GM20000 (cell line): ENCODE results near the gene SEMA5A.

Source experiments
- DNase-seq: peaks from one replicate; pipeline ENCODE4 v3.0.0; 2012; ENCODE audit warnings: low spot score
- TF ChIP-seq, protein P1 (sequence below): IDR thresholded peaks from 2 replicates; pipeline ENCODE4 v1.5.1; 2012; ENCODE audit warnings: mild to moderate bottlenecking, control low read depth; ENCODE audit errors: extremely low read depth, missing control alignments

SEMA5A gene

DNA sequence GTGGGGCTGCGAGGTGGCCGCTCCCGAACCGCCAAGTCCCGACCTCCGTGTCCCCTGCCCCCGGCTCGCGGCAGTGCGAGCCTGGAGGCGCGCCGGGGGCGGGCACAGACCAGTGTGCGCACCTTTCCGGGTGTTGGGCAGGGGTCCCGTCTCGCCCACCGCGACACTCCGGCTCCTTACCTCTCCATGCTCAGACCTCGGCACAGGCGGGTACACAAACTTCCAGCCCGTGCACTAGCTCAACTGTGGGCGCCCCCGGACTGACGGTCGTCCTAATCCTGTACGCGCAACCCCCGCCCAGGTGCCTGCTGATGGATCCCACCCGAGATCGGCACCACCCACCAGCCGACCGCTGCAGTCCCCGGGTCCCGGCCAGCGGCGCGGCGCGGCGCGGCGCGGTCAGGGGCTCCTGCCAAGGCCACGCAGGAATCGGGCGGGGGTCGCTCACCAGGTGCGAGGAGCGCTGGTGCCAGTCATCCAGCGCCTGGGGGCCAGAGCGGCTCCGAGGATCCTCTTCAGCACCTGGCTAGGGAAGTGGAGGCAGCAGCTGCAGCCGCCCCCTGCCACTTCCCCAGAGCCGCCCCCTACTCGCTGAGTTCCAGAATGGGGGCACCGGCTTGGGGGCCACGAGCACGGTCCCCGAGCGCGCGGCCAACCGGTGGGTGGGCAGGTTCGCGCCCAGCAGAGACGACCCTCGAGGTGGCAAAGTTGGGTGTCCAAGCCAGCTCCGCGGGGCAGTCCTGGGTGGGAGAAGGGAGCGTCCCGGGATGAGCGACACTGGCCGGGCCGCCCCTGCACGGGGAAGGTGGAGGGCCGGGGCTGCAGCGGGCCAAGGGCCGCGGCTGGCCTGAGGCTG is 511 bp downstream of the SEMA5A start:
- DNase-seq, result peak; percentile 24
- TF ChIP-seq, protein P1, sequence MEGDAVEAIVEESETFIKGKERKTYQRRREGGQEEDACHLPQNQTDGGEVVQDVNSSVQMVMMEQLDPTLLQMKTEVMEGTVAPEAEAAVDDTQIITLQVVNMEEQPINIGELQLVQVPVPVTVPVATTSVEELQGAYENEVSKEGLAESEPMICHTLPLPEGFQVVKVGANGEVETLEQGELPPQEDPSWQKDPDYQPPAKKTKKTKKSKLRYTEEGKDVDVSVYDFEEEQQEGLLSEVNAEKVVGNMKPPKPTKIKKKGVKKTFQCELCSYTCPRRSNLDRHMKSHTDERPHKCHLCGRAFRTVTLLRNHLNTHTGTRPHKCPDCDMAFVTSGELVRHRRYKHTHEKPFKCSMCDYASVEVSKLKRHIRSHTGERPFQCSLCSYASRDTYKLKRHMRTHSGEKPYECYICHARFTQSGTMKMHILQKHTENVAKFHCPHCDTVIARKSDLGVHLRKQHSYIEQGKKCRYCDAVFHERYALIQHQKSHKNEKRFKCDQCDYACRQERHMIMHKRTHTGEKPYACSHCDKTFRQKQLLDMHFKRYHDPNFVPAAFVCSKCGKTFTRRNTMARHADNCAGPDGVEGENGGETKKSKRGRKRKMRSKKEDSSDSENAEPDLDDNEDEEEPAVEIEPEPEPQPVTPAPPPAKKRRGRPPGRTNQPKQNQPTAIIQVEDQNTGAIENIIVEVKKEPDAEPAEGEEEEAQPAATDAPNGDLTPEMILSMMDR, result no peak

DNA sequence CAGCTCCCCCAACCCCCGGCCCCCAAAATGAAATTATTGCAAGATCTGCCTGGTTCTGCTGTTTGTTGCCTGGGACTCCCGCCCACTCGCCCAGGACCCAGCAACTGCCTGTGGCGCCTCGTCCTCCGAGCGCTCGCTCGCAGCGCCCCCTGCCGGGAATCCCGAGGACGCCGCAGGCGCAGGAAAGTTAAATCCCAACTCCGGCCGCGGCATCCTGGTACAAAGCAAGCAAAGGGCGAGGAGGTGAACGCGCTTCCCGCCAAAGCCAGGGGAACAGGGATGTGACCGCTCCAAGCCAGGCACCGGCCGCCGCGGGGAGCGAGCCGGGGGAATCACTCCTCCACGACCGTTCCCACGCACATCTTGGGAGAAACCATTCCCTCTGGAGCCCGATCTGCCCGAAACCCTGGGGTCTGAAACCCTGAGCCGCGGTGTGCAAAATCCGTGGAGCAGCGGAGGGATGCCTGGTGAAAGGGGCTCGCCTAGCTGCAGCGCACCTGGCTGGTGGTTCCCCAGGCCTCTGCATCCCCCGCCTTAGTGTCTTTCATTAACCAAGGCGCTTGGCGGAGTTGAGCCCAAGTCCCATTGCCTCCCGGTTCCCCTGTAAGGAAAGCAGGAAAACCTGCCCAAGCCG is 1.3 kb downstream of the SEMA5A start:
- DNase-seq, result peak; percentile 81

DNA sequence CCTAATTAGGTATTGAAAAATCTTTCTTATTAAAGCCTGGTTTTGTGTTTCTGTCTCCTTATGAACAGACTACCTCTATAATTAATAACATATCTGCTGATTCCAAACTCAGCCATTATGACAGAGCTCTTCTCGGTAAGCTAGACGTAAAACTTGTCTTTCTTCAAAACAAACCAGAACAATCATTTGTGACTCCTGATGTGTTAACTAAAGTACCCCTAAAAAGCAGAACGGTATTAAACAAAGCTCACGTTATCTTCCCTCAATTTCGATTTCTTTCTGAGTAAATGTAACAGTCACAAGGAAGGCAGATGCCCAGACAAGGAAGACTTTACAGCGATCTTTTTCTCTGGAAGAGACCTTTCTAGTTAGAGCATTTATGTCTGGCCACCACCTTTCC is 1.8 kb downstream of the SEMA5A start:
- no peak for DNase-seq
- TF ChIP-seq, protein P1, result no peak

More for the DNA sequence above, 1.3 kb downstream of the SEMA5A start:
- TF ChIP-seq, protein P1, result peak; percentile 92

DNA sequence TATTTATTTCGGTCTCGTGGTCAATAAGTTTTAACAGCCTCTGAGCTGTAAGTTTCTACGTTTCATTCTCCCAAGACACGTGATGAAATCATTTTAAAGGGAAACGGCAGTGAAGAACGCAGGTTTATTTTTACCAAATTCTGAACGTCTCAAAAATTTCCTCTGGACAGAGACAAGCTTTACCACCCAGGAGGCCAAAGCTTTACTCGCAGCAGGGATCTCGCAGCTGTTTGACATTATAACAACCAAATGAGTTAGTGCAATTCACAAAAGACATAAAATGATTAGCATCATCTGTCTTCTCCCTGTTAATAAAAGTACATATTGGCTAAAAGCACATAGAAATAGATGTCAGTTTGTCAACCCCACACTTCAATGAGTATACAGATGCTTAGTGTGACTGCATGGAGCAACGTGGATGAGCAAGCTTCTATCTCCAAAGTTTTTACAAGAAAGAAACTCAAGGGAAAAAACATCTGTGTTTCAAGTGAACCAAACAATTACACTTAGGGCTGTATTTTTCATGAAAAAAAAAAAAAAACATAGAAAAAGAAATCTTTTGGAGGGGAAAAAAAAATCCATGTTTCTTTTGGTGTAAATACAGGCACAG is 2.5 kb downstream of the SEMA5A start:
- TF ChIP-seq, protein P1, result no peak
- no peak for DNase-seq

DNA sequence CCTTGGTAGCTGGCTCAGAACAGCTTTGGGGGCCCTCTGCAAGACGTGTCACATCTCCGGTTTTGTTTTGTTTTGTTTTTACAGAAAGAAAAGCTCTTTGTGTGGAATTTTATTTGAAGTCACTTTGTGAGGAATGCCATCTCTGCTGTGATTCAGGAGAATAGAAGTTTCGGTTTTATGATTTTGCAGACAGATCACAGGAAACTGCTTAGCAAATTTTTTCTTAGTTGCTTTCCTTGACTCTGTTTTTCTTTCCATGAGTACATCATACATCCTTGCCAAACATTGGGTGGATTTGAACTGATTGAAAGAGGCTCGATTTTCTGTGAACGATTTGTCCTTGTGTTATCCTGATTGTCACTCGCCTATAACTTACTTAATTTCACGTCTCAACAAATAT is 5.1 kb downstream of the SEMA5A start:
- TF ChIP-seq, protein P1, result no peak
- no peak for DNase-seq

DNA sequence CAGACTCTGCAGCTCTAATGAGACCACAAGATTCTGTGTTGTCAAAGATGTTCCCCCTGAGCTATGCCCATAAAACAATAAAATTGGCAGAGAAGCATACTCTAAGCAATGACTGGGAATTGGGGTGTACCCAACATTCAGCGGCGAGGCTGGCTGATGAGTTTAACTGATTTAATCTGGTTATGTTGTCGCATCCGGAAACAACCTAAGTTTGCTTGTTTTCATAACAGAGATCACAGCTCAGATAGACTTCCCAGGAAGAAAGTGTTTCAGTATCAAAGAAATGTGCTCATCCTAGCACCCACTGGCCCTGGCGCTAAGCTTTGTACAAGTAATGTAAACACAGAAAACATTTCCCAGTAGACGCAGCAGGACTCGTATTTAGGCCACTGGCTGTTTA is 7.4 kb downstream of the SEMA5A start:
- TF ChIP-seq, protein P1, result no peak
- DNase-seq, result no peak
